Epithelial cell of proximal tubule (primary cell): Measurements from ENCODE around the gene PRELID2. TPM values are rescaled to one million over a fixed set of nuclear protein-coding genes. Genes with fewer than 3 reads are reported as not detected.
"Not testable (repeated sequence)": the region's sequence is repeated elsewhere in the genome, so short reads cannot be mapped to it uniquely, and the experiment has no call there.

Experiments
- DNase-seq: peaks from one replicate; pipeline ENCODE4 v3.0.0-alpha.2; 2011; ENCODE audit warnings: low read depth
- H3K4me3 ChIP-seq: 2 replicates; pipeline ENCODE4 v1.5.1; 2011; ENCODE audit warnings: low read depth, mild to moderate bottlenecking, low read length
- total RNA-seq: library from RNA; depleted of rRNA; stranded (reverse); fragments of >200 nt; gene quantifications from 2 replicates; pipeline ENCODE4 v1.2.3, GENCODE V29; 2015
- TF ChIP-seq, protein P1 (sequence below): conservative IDR thresholded peaks from 2 replicates; pipeline ENCODE4 v1.5.1; 2012; ENCODE audit warnings: low read depth, mild to moderate bottlenecking, low read length

Gene PRELID2
- 12.7 and 20.9 TPM in 2 replicates for total RNA-seq

DNA sequence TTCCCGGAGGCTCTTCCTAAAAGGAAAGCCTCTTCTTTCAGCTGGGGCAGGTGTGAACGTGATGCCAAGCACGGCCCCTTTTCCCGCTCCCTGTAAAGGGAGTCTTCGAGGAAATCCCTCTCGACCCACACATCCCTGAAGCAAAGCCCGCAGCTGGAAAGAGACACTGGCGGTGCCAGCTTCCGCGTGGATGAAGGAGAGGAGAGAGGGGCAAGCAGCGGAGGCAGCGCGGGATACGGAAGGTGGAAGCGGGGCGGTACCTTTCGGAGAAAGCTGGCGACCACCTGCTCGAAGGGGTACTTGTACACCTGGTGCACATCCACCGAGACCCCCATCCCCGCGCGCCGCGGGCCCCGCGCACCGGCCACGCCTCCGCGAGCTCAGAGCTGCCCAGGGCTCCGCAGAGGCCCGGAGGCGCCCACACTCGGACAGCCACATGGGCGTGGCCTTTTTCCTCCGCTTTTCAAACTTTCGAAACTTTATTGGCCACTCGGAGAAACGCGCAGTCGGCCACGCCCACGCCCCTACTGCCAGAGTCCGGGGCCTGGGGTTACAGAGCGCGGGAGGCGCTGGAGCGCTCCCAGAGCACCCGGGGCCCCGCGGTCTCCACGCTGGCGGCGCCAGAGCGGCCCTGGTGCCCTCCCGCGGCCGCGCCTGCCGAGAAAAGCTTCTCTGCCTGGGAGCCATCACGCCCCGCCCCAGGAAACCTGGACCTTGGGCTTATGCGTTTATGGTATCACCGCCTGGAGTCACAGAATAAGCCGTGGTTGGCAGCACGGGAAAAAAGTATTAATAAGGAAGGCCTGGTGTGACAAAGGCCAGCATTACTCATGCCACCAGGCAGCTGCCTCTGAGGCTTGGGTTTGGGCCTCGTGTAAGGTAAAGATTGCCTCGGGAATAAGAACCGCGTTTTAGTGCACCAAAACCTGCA is at the start of gene PRELID2:
Gene PRELID2, minus strand, starts transcription at position 426 of the 931 bp plus-strand sequence. Its CDS starts 91 bp downstream, at position 335.
- TF ChIP-seq, protein P1, sequence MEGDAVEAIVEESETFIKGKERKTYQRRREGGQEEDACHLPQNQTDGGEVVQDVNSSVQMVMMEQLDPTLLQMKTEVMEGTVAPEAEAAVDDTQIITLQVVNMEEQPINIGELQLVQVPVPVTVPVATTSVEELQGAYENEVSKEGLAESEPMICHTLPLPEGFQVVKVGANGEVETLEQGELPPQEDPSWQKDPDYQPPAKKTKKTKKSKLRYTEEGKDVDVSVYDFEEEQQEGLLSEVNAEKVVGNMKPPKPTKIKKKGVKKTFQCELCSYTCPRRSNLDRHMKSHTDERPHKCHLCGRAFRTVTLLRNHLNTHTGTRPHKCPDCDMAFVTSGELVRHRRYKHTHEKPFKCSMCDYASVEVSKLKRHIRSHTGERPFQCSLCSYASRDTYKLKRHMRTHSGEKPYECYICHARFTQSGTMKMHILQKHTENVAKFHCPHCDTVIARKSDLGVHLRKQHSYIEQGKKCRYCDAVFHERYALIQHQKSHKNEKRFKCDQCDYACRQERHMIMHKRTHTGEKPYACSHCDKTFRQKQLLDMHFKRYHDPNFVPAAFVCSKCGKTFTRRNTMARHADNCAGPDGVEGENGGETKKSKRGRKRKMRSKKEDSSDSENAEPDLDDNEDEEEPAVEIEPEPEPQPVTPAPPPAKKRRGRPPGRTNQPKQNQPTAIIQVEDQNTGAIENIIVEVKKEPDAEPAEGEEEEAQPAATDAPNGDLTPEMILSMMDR = no peak
- no peak for DNase-seq
- peak within 1 kb of the TSS; percentile 61 for H3K4me3 ChIP-seq

- no peak for DNase-seq
- TF ChIP-seq, protein P1 = no peak
- no peak overlapping the region for H3K4me3 ChIP-seq
These were observed 39.6 kb upstream of the PRELID2 start for GRCh38 chr5:145874765-145875164.

DNA sequence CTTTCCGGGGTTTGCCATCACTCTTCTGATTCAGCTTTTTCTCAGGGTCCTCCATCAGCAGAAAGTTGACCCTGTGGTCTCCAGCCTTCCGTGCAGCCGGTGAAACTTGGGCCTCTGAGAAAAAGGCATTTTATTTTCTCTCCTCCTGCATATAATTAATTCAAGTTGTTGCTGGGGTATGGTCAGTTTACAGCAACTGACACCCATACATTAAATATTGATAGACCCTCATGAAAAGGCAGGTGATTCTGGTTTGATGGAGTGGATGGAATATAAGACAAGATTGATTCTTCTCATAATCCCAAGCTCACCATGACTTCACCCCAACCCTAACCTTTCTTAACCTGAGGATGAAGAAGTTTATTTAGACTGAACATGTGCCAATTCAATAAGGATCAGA is 37.8 kb upstream of the PRELID2 start, which contains the start of gene GRXCR2:
Gene GRXCR2, minus strand, starts transcription at position 101 of the 400 bp plus-strand sequence. Its CDS starts 46 bp downstream, at position 55.
- H3K4me3 ChIP-seq = no peak within 1 kb of the TSS
- TF ChIP-seq, protein P1 = no peak
- DNase-seq = no peak

- H3K4me3 ChIP-seq = no peak overlapping the region
- TF ChIP-seq, protein P1 = no peak
- DNase-seq = no peak
These were observed 37.3 kb upstream of the PRELID2 start for GRCh38 chr5:145872486-145872885.

GRCh38 chr5:145869753-145870152 is 34.6 kb upstream of the PRELID2 start:
- H3K4me3 ChIP-seq = no peak overlapping the region
- TF ChIP-seq, protein P1 = no peak
- DNase-seq = no peak

- H3K4me3 ChIP-seq = no peak overlapping the region
- no peak for DNase-seq
- TF ChIP-seq, protein P1 = no peak
These were observed 32.7 kb upstream of the PRELID2 start for GRCh38 chr5:145867806-145868205.

DNA sequence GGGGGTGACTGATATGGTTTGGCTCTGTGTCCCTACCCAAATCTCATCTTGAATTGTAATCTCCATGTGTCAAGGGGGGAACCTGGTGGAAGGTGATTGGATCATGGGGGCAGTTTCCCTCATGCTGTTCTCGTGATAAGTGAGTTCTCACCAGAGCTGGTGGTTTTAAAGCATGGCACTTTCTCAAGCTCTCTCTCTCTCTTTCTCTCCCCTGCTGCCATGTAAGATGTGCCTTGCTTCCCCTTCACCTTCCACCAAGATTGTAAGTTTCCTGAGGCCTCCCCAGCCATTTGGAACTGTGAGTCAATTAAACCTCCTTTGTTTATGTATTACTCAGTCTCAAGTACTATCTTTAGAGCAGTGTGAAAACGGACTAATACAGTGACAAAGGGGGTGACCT is 29.3 kb upstream of the PRELID2 start:
- H3K4me3 ChIP-seq, DNase-seq: not testable (repeated sequence)
